Measurements from ENCODE around the gene MVB12B.

- TF ChIP-seq CTCF (conservative IDR thresholded peaks at IDR 0.05; ENCODE audit: low read length) (no peak), EZH2phosphoT487 (IDR thresholded peaks at IDR 0.05; ENCODE audit: borderline replicate concordance) (no peak)
Observed at GRCh38 chr9:126392662-126393371, 66.2 kb downstream of the MVB12B start.

All from Loucy (cell line).